MM.1S (cell line): ENCODE results near the gene CASZ1.

Source experiments
- DNase-seq: peaks from one replicate; pipeline ENCODE4 v3.0.0-alpha.2; 2015
- H2AFZ ChIP-seq: fragments of 300-600 bp; sonication (generic); 2 replicates; pipeline ENCODE4 v1.6.0; 2016; ENCODE audit warnings: antibody characterized with exemption, low read length
- H3F3A ChIP-seq: fragments of 300-600 bp; sonication (generic); 2 replicates; pipeline ENCODE4 v1.6.1; 2016; ENCODE audit warnings: mild to moderate bottlenecking, antibody characterized with exemption, low read length, moderate library complexity, mixed read lengths; ENCODE audit not compliant: insufficient read depth
- H3K27ac ChIP-seq: fragments of 300-600 bp; sonication (generic); 2 replicates; pipeline ENCODE4 v1.5.1; 2016; ENCODE audit warnings: mild to moderate bottlenecking, low read length
- H3K27me3 ChIP-seq: fragments of 300-600 bp; sonication (generic); replicated peaks from 2 replicates; pipeline ENCODE4 v1.6.0; 2016; ENCODE audit warnings: low read length; ENCODE audit not compliant: insufficient read depth
- H3K36me3 ChIP-seq: fragments of 300-600 bp; sonication (generic); replicated peaks from 2 replicates; pipeline ENCODE4 v1.6.1; 2016; ENCODE audit warnings: mild to moderate bottlenecking, low read length, mixed read lengths; ENCODE audit not compliant: insufficient read depth
- H3K4me1 ChIP-seq: fragments of 300-600 bp; sonication (generic); 2 replicates; pipeline ENCODE4 v1.6.1; 2016; ENCODE audit warnings: low read length, mixed read lengths
- H3K4me2 ChIP-seq: fragments of 300-600 bp; sonication (generic); 2 replicates; pipeline ENCODE4 v1.6.0; 2016; ENCODE audit warnings: low read depth, low read length
- H3K4me3 ChIP-seq: fragments of 300-600 bp; sonication (generic); 2 replicates; pipeline ENCODE4 v1.5.1; 2016; ENCODE audit warnings: low read length, mixed read lengths
- H3K79me2 ChIP-seq: fragments of 300-600 bp; sonication (generic); 2 replicates; pipeline ENCODE4 v1.6.1; 2016; ENCODE audit warnings: mixed run types, low read length, mixed read lengths
- H3K9ac ChIP-seq: fragments of 300-600 bp; sonication (generic); 2 replicates; pipeline ENCODE4 v1.6.1; 2016; ENCODE audit warnings: low read length, mixed read lengths
- H3K9me2 ChIP-seq: fragments of 300-600 bp; sonication (generic); replicated peaks from 2 replicates; pipeline ENCODE4 v1.6.1; 2016; ENCODE audit warnings: mild to moderate bottlenecking, low read length, mixed read lengths; ENCODE audit not compliant: insufficient read depth
- H3K9me3 ChIP-seq: fragments of 300-600 bp; sonication (generic); replicated peaks from 2 replicates; pipeline ENCODE4 v1.6.1; 2016; ENCODE audit warnings: mild to moderate bottlenecking, low read length, mixed read lengths; ENCODE audit not compliant: insufficient read depth
- H4K20me1 ChIP-seq: fragments of 300-600 bp; sonication (generic); 2 replicates; pipeline ENCODE4 v1.6.1; 2016; ENCODE audit warnings: mild to moderate bottlenecking, low read length, moderate library complexity, mixed read lengths; ENCODE audit not compliant: insufficient read depth
- EZH2 ChIP-seq: fragments of 300-600 bp; sonication (generic); optimal IDR thresholded peaks from 2 replicates; pipeline ENCODE3; 2017; ENCODE audit warnings: low read depth, mild to moderate bottlenecking, antibody characterized with exemption, low read length, mixed read lengths
- EZH2phosphoT487 ChIP-seq: fragments of 300-600 bp; sonication (generic); IDR thresholded peaks from 2 replicates; pipeline ENCODE4 v1.6.1; 2018; ENCODE audit warnings: antibody characterized with exemption, low read length
- TF ChIP-seq, protein P1 (sequence below): fragments of 300-600 bp; sonication (generic); IDR thresholded peaks from 2 replicates; pipeline ENCODE4 v1.5.1; 2016; ENCODE audit warnings: antibody characterized with exemption, low read length, mixed read lengths

Gene CASZ1

DNA sequence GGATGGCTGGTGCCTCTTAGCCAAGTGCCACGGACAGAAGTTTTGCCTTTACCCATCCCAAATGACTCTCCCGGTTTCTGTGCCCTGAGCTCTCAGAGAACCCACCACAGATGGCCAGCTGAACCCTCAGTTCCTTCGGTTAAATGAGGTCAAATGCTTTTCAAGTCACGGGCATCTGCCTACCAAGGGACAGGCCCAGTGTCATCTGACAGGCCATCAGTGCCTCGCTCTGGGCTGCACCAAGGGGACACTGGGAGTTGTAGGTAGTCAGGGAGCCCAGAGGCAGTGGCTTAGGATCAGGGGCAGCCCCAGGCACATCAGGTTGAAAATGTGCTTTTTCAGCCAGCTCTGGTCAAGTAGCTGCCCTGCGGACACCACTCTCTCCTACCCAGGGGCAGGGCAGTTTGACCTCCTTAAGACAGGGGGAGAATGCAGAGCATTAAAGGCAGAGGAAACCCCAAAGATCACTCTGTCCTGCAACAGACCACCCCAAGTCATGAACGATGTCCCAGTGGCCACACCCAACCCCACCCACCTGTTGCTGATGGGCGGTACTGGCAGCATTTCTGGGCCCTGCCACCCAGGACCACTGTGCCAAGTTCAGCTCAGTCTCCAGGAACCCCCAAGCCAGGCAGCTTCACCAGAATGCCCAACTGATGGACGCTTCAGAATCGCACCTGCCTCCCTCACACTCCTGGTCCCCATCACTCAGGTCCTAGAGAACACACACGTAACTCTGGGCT lies 60.7 kb downstream of the CASZ1 start:
- no peak for DNase-seq
- Histone ChIP-seq H3K9ac (no peak overlapping the region), H3K36me3 (no peaks in the 10 kb centered on the region), H3K9me3 (no peaks in the 10 kb centered on the region), H3K4me1 (no peaks in the 10 kb centered on the region), H3F3A (no peaks in the 10 kb centered on the region), H3K27me3 (peaks cover 98% of the 10 kb centered on the region), H2AFZ (no peak overlapping the region), H3K9me2 (no peaks in the 10 kb centered on the region), H3K79me2 (no peaks in the 10 kb centered on the region), H4K20me1 (no peaks in the 10 kb centered on the region), H3K4me2 (no peak overlapping the region), H3K27ac (no peak overlapping the region), H3K4me3 (no peak overlapping the region)
- TF ChIP-seq EZH2phosphoT487: no peak
- TF ChIP-seq, protein P1, sequence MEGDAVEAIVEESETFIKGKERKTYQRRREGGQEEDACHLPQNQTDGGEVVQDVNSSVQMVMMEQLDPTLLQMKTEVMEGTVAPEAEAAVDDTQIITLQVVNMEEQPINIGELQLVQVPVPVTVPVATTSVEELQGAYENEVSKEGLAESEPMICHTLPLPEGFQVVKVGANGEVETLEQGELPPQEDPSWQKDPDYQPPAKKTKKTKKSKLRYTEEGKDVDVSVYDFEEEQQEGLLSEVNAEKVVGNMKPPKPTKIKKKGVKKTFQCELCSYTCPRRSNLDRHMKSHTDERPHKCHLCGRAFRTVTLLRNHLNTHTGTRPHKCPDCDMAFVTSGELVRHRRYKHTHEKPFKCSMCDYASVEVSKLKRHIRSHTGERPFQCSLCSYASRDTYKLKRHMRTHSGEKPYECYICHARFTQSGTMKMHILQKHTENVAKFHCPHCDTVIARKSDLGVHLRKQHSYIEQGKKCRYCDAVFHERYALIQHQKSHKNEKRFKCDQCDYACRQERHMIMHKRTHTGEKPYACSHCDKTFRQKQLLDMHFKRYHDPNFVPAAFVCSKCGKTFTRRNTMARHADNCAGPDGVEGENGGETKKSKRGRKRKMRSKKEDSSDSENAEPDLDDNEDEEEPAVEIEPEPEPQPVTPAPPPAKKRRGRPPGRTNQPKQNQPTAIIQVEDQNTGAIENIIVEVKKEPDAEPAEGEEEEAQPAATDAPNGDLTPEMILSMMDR: no peak
- no peak for TF ChIP-seq EZH2

DNA sequence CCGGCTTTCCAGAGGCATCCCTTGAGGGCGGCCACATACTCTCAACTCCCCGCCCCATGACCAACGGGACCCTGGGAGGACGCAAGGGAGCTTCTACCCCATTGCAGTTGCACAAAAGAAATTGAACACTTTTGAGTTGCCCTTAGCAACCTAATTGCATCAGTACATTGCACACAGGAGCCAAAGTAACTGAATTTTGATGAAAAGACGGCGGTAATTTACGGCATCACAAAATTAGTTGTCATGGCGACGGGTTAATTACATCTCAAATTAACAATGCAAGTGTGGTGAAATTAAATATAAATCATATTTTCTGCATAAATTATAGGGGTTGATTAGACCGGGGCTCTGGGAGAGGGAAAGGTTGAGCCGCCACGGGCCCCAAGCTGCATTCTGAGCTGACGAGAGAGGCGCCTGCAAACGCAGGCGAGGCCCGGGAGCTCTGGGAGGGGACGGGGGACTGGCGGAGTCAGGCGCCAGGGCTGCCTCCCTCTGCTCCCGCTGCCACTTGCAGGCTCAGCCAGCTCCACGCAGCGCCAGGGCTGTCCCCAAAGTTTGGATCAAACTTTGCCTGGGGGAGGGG lies 61.4 kb downstream of the CASZ1 start:
- H3K4me2 ChIP-seq: no peak overlapping the region
- no peaks in the 10 kb centered on the region for H3K9me2 ChIP-seq
- H3K27me3 ChIP-seq: peaks cover 98% of the 10 kb centered on the region
- H3F3A ChIP-seq: no peaks in the 10 kb centered on the region
- no peak overlapping the region for H3K27ac ChIP-seq
- no peaks in the 10 kb centered on the region for H3K9me3 ChIP-seq
- H3K4me3 ChIP-seq: no peak overlapping the region
- H3K79me2 ChIP-seq: no peaks in the 10 kb centered on the region
- H3K4me1 ChIP-seq: no peaks in the 10 kb centered on the region
- no peaks in the 10 kb centered on the region for H3K36me3 ChIP-seq
- TF ChIP-seq EZH2phosphoT487: no peak
- TF ChIP-seq EZH2: peak; percentile 69
- TF ChIP-seq, protein P1: no peak
- DNase-seq: no peak
- no peak overlapping the region for H2AFZ ChIP-seq
- no peaks in the 10 kb centered on the region for H4K20me1 ChIP-seq
- no peak overlapping the region for H3K9ac ChIP-seq

DNA sequence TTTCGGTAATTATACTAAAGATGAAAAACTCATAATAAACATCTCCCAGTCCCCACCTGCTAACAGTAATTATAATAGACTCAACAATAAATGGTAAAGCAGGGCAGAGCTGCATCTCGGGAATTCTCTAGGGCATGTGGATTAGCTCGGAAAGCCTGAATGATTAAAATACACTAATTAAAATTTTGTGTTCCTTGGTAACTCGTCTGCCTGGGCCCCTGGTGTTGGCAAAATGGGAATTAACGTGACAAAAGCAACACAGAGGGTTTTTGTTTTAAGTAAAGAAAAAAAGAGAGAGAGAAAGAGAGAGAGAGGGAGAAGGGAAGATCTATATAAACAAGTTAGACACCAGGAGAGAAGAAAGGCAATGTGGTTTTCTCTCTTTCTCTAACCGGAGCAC lies 62.1 kb downstream of the CASZ1 start:
- Histone ChIP-seq H3F3A (no peaks in the 10 kb centered on the region), H2AFZ (no peak overlapping the region), H3K9me3 (no peaks in the 10 kb centered on the region), H3K4me1 (no peaks in the 10 kb centered on the region), H3K79me2 (no peaks in the 10 kb centered on the region), H3K36me3 (no peaks in the 10 kb centered on the region), H3K4me2 (no peak overlapping the region), H3K9me2 (no peaks in the 10 kb centered on the region), H3K4me3 (no peak overlapping the region), H3K27me3 (peaks cover 97% of the 10 kb centered on the region), H3K9ac (no peak overlapping the region), H3K27ac (no peak overlapping the region), H4K20me1 (no peaks in the 10 kb centered on the region)
- DNase-seq: no peak
- TF ChIP-seq, protein P1: no peak
- TF ChIP-seq EZH2phosphoT487: no peak
- no peak for TF ChIP-seq EZH2
